GM12878 (cell line): ENCODE measurements around the gene KRTAP5-6. TPM values are rescaled to one million over a fixed set of nuclear protein-coding genes. Genes with fewer than 3 reads are reported as not detected.

Experiments
- ATAC-seq: fragments of 200-7000 bp; cut with Tn5 transposase; 3 replicates; pipeline ENCODE4 v1.9.1; 2020; ENCODE audit warnings: mild to moderate bottlenecking, moderate library complexity
- BruUV-seq: library from RNA; stranded (reverse); fragments of 400-500 nt; replicated peaks from 2 replicates; lab custom pipeline; 2021; lab: Mats Ljungman, UMichigan
- CTCF ChIA-PET: fragments of 300-600 bp; sonication (Branson Sonifier 250); formaldehyde crosslinking; extraction: SDS; loops from one replicate; lab custom pipeline; 2021; ENCODE audit warnings: inconsistent platforms; lab: Yijun Ruan, JAX
- POLR2A ChIA-PET: fragments of 350-600 bp; formaldehyde crosslinking; extraction: SDS; loops from one replicate; lab custom pipeline; 2021; ENCODE audit warnings: inconsistent platforms; lab: Charles Lee
- RAD21 ChIA-PET: fragments of 300-600 bp; sonication (Branson Sonifier 250); formaldehyde crosslinking; loops from one replicate; lab custom pipeline; 2023; ENCODE audit warnings: antibody characterized with exemption; ENCODE audit not compliant: unreplicated experiment; lab: Charles Lee
- SMC1A ChIA-PET: fragments of 300-600 bp; sonication (Branson Sonifier 250); formaldehyde crosslinking; loops from one replicate; lab custom pipeline; 2023; ENCODE audit not compliant: unreplicated experiment, uncharacterized antibody; lab: Charles Lee
- DNase-seq: peaks from one replicate; pipeline ENCODE4 v3.0.0-alpha.2; 2011; ENCODE audit warnings: low read depth, low spot score
- FAIRE-seq: peaks from 3 replicates; lab custom pipeline; 2011; peaks lifted over from hg19 to GRCh38; lab: Jason Lieb, UNC
- H2AFZ ChIP-seq: 2 replicates; pipeline ENCODE4 v1.6.0; 2011; ENCODE audit warnings: low read depth, low read length, control low read depth; ENCODE audit not compliant: control insufficient read depth
- H3K27ac ChIP-seq: 2 replicates; pipeline ENCODE4 v1.5.1; 2011; ENCODE audit warnings: control low read depth; ENCODE audit not compliant: control insufficient read depth, insufficient read depth
- H3K27me3 ChIP-seq, 2 experiments: replicated peaks in 1 of 2; 2 replicates each; pipeline versions ENCODE4 v1.6.0 to v1.6.1; 2011; ENCODE audit warnings: low read length in 1 of 2; ENCODE audit not compliant: control insufficient read depth in 2 of 2, insufficient read depth in 2 of 2
- H3K36me3 ChIP-seq, 2 experiments: 2 replicates each; pipeline ENCODE4 v1.5.1; 2011; ENCODE audit warnings: low read length in 1 of 2; ENCODE audit not compliant: control insufficient read depth in 2 of 2, insufficient read depth in 2 of 2
- H3K4me1 ChIP-seq: 2 replicates; pipeline ENCODE4 v1.6.1; 2011; ENCODE audit warnings: mild to moderate bottlenecking, low read length, moderate library complexity, mixed read lengths; ENCODE audit not compliant: control insufficient read depth, insufficient read depth
- H3K4me2 ChIP-seq: 2 replicates; pipeline ENCODE4 v1.6.0; 2011; ENCODE audit warnings: control low read depth; ENCODE audit not compliant: control insufficient read depth, insufficient read depth
- H3K4me3 ChIP-seq: fragments of 200-600 bp; sonication (generic); 2 replicates; pipeline ENCODE4 v1.5.1; 2016
- H3K79me2 ChIP-seq: 2 replicates; pipeline ENCODE4 v1.6.0; 2011; ENCODE audit warnings: low read length; ENCODE audit not compliant: control insufficient read depth, insufficient read depth
- H3K9ac ChIP-seq: 2 replicates; pipeline ENCODE4 v1.8.0; 2011; ENCODE audit warnings: low read length, control low read depth, mixed read lengths; ENCODE audit not compliant: control insufficient read depth, insufficient read depth
- H3K9me3 ChIP-seq: replicated peaks from 3 replicates; pipeline ENCODE4 v1.5.1; 2011; ENCODE audit warnings: mild to moderate bottlenecking, low read length; ENCODE audit not compliant: control insufficient read depth, insufficient read depth
- H4K20me1 ChIP-seq: 2 replicates; pipeline ENCODE4 v1.6.0; 2011; ENCODE audit not compliant: control insufficient read depth, insufficient read depth
- BCL11A ChIP-seq: IDR thresholded peaks from 2 replicates; pipeline ENCODE4 v1.6.1; 2011; ENCODE audit warnings: low read depth, low read length
- CEBPZ ChIP-seq: fragments of 150-350 bp; IDR thresholded peaks from 2 replicates; pipeline ENCODE4 v1.6.1; 2016; ENCODE audit warnings: low read depth, low read length
- ELK1 ChIP-seq: IDR thresholded peaks from 2 replicates; pipeline ENCODE4 v1.6.1; 2012; ENCODE audit warnings: low read depth, low read length, improper control_type of control experiment
- FOXM1 ChIP-seq: IDR thresholded peaks from 2 replicates; pipeline ENCODE4 v1.6.1; 2012; ENCODE audit warnings: low read depth, mild to moderate bottlenecking, inconsistent platforms, low read length, moderate library complexity
- PAX5 ChIP-seq: IDR thresholded peaks from 2 replicates; pipeline ENCODE4 v1.6.1; 2011; ENCODE audit warnings: low read depth, low read length, borderline replicate concordance
- RCOR1 ChIP-seq: conservative IDR thresholded peaks from 2 replicates; pipeline ENCODE4 v1.6.1; 2012; ENCODE audit warnings: low read depth, low read length, improper control_type of control experiment
- RFX5 ChIP-seq: IDR thresholded peaks from 2 replicates; pipeline ENCODE4 v1.6.1; 2011; ENCODE audit warnings: low read depth, low read length, improper control_type of control experiment
- SRF ChIP-seq, 2 experiments: IDR thresholded peaks; 2 replicates each; pipeline ENCODE4 v1.6.1; 2011; ENCODE audit warnings: low read depth in 2 of 2, low read length in 2 of 2, mild to moderate bottlenecking in 1 of 2, moderate library complexity in 1 of 2
- ZNF384 ChIP-seq: IDR thresholded peaks from 2 replicates; pipeline ENCODE4 v1.6.1; 2012; ENCODE audit warnings: low read depth, mild to moderate bottlenecking, low read length, improper control_type of control experiment, borderline replicate concordance
- ZZZ3 ChIP-seq: IDR thresholded peaks from 2 replicates; pipeline ENCODE4 v1.6.1; 2011; ENCODE audit warnings: low read depth; ENCODE audit not compliant: control insufficient read depth, insufficient read length
- WGBS: methylation state at CpG from one replicate; pipeline ENCODE4 v1.1.6; 2016; ENCODE audit warnings: low lambda C conversion rate; ENCODE audit not compliant: insufficient replicate concordance, insufficient coverage; ENCODE audit errors: missing lambda C conversion rate; 5-methylcytosine and 5-hydroxymethylcytosine counted together
- in situ Hi-C: fragments of 300-500 bp; cut with MboI; formaldehyde crosslinking; loops from 9 replicates; pipeline ENCODE4 v1.14.3; 2018; ENCODE audit warnings: mixed read lengths
- intact Hi-C: fragments of 100-400 bp; cut with micrococcal nuclease; formaldehyde crosslinking; loops from one replicate; pipeline ENCODE4 v1.14.2; 2022; ENCODE audit not compliant: unreplicated experiment
- polyA plus RNA-seq, 11 experiments: library from polyadenylated mRNA; depleted of rRNA in 4 of 11; unstranded in 6 of 11; stranded (reverse) in 5 of 11; fragments of >200 nt; fragmentation: Nextera tagmentation in 4 of 11; fragmentation: Illumina TruSeq in 1 of 11; extraction: Ambion mirVana in 4 of 11; extraction: Trizol in 1 of 11; gene quantifications; 1 replicate in 1 of 11; 2 replicates in 10 of 11; pipeline versions ENCODE4 v1.2.1 to v1.2.3, GENCODE V29; 2011 to 2016; ENCODE audit warnings: inconsistent platforms in 2 of 11, missing spikeins in 2 of 11, low read depth in 1 of 11
- total RNA-seq, 4 experiments: library from RNA; depleted of rRNA in 3 of 4; stranded (reverse); fragments of >200 nt in 3 of 4; fragmentation: Illumina TruSeq in 1 of 4; extraction: Trizol in 1 of 4; gene quantifications; 2 replicates each; pipeline versions ENCODE4 v1.2.1 to v1.2.3, GENCODE V29; 2013 to 2021
- TF ChIP-seq, protein P1 (sequence below): IDR thresholded peaks from 2 replicates; pipeline ENCODE4 v1.6.1; 2012; ENCODE audit warnings: low read depth, low read length, improper control_type of control experiment
- TF ChIP-seq, protein P2 (sequence below): fragments of 450-650 bp; IDR thresholded peaks from 2 replicates; pipeline ENCODE4 v1.6.1; 2018; ENCODE audit warnings: borderline replicate concordance, mild to moderate bottlenecking; ENCODE audit not compliant: partially characterized antibody

Gene KRTAP5-6
- total and polyA plus RNA-seq, 10 of the 15 experiments (the other 5 are each of a cell fraction or from before 2014, with no cell fraction given): not detected

- TF ChIP-seq, protein P1, sequence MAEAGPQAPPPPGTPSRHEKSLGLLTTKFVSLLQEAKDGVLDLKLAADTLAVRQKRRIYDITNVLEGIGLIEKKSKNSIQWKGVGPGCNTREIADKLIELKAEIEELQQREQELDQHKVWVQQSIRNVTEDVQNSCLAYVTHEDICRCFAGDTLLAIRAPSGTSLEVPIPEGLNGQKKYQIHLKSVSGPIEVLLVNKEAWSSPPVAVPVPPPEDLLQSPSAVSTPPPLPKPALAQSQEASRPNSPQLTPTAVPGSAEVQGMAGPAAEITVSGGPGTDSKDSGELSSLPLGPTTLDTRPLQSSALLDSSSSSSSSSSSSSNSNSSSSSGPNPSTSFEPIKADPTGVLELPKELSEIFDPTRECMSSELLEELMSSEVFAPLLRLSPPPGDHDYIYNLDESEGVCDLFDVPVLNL: no peak
- no peak for TF ChIP-seq ZNF384
- TF ChIP-seq, protein P2, sequence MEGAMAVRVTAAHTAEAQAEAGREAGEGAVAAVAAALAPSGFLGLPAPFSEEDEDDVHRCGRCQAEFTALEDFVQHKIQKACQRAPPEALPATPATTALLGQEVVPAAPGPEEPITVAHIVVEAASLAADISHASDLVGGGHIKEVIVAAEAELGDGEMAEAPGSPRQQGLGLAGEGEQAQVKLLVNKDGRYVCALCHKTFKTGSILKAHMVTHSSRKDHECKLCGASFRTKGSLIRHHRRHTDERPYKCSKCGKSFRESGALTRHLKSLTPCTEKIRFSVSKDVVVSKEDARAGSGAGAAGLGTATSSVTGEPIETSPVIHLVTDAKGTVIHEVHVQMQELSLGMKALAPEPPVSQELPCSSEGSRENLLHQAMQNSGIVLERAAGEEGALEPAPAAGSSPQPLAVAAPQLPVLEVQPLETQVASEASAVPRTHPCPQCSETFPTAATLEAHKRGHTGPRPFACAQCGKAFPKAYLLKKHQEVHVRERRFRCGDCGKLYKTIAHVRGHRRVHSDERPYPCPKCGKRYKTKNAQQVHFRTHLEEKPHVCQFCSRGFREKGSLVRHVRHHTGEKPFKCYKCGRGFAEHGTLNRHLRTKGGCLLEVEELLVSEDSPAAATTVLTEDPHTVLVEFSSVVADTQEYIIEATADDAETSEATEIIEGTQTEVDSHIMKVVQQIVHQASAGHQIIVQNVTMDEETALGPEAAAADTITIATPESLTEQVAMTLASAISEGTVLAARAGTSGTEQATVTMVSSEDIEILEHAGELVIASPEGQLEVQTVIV: no peak
- TF ChIP-seq, all 136 proteins: peak for 0
These were observed 29.7 kb upstream of the KRTAP5-6 start (continued) for GRCh38 chr11:1667121-1667850.

DNA sequence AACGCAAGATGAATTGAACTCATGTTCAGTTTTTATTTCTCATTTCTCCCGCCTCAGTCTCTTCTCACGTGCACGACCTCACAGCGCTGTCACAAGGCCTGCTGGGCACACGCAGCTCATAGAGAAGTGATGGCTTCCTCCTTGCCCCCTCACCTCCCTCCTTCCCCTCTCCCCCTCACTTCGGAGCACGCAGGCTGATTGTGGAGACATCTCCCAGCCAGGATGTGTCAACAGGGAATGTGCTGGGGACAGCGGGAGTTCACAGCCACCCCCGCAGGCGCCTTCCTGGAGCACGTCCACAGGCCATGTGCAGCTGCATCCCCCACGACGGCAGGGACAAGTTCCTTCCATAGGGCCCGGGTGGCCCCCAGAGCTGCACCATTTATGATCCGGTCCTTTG lies 29.1 kb upstream of the KRTAP5-6 start:
- in situ Hi-C loops: no loop called here
- H3K27ac ChIP-seq: no peak overlapping the region
- POLR2A ChIA-PET: no interaction called here
- no peak overlapping the region for H3K4me3 ChIP-seq
- FAIRE-seq (no peak), DNase-seq (no peak), ATAC-seq (no peak)
- 12% methylated on average over 16 of the region's 16 CpGs for WGBS
- BruUV-seq: no TSS peak
- H4K20me1 ChIP-seq: no peaks in the 10 kb centered on the region
- intact Hi-C loops: no loop called here
- RAD21 ChIA-PET: no interaction called here
- no peak overlapping the region for H3K9ac ChIP-seq
- H3K27me3 ChIP-seq: no peaks in the 10 kb centered on the region; a peak in 1 of 4 replicates
- CTCF ChIA-PET: no interaction called here
- no peaks in the 10 kb centered on the region for H3K9me3 ChIP-seq
- H3K79me2 ChIP-seq: no peaks in the 10 kb centered on the region
- no peaks in the 10 kb centered on the region for H3K4me1 ChIP-seq
- no peak overlapping the region for H3K4me2 ChIP-seq
- no peak overlapping the region for H2AFZ ChIP-seq
- no peaks in the 10 kb centered on the region for H3K36me3 ChIP-seq
- SMC1A ChIA-PET: no interaction called here
- TF ChIP-seq BCL11A (no peak), RCOR1 (no peak), ELK1 (no peak), PAX5 (no peak), ZZZ3 (no peak), FOXM1 (no peak), CEBPZ (no peak), RFX5 (no peak), SRF (IDR thresholded peaks at IDR 0.05; ENCODE audit: low read depth in 2 of 2, low read length in 2 of 2) (no peak)
